ENCODE measurements around the gene MDFIC2.

- TF ChIP-seq CTCF (IDR thresholded peaks at IDR 0.05; ENCODE audit: low read length), result no peak
- no peak for TF ChIP-seq EZH2phosphoT487 (IDR thresholded peaks at IDR 0.05; ENCODE audit: low read length)
Observed at GRCh38 chr3:70306736-70307135, 5.7 kb downstream of the MDFIC2 start.

Data from MM.1S (cell line).